ENCODE data around the gene RADX. TPM values are rescaled to one million over a fixed set of nuclear protein-coding genes. Genes with fewer than 3 reads are reported as not detected.

The RADX gene
- total and polyA plus RNA-seq, 2 experiments from 2014 or later = 1.9 to 6.7 TPM

DNA sequence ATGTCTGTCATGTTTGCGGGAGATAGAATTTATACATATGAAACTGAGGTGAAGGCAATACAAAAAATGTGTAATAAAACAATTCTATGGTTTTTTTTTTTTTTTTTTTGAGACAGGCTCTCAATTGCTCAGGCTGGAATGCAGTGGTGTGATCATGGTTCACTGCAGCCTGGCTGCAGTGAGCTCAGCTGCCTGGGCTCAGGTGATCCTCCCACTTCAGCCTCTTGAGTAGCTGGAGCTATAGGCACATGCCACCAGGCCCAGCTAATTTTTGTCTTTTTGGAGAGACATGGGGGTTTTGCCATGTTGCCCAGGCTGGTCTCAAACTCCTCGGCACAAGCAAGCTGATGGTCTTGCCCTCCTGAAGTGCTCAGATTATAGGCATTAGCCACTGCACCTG is 10.1 kb downstream of the RADX start:
- H3K27me3 ChIP-seq (ENCODE audit: insufficient read depth) = no peaks in the 10 kb centered on the region
- H3K27me3 Mint-ChIP-seq (ENCODE audit: insufficient read depth, low read depth, poor library complexity) = no peaks in the 10 kb centered on the region
- H3K79me2 ChIP-seq (replicated peaks; ENCODE audit: insufficient read depth) = 0 out of 2 replicates have a peak, but pooled peaks cover 3% of the 10 kb centered on the region
- no peak overlapping the region for H3K27ac ChIP-seq (ENCODE audit: low read depth)
- no peak for TF ChIP-seq CREB1 (CRISPR knock-in tag; IDR thresholded peaks at IDR 0.05; ENCODE audit: low read depth)
- TF ChIP-seq, protein P1, sequence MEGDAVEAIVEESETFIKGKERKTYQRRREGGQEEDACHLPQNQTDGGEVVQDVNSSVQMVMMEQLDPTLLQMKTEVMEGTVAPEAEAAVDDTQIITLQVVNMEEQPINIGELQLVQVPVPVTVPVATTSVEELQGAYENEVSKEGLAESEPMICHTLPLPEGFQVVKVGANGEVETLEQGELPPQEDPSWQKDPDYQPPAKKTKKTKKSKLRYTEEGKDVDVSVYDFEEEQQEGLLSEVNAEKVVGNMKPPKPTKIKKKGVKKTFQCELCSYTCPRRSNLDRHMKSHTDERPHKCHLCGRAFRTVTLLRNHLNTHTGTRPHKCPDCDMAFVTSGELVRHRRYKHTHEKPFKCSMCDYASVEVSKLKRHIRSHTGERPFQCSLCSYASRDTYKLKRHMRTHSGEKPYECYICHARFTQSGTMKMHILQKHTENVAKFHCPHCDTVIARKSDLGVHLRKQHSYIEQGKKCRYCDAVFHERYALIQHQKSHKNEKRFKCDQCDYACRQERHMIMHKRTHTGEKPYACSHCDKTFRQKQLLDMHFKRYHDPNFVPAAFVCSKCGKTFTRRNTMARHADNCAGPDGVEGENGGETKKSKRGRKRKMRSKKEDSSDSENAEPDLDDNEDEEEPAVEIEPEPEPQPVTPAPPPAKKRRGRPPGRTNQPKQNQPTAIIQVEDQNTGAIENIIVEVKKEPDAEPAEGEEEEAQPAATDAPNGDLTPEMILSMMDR (conservative IDR thresholded peaks at IDR 0.05; ENCODE audit: low read depth in 2 of 2) = no peak
- no peak for TF ChIP-seq ZNF114 (CRISPR knock-in tag; IDR thresholded peaks at IDR 0.05)
- no peak for TF ChIP-seq EZH2 (IDR thresholded peaks at IDR 0.05; ENCODE audit: low read depth, unreplicated experiment)
- no peak for TF ChIP-seq STAT1 (IDR thresholded peaks at IDR 0.05; ENCODE audit: unreplicated experiment)
- TF ChIP-seq, protein P2, sequence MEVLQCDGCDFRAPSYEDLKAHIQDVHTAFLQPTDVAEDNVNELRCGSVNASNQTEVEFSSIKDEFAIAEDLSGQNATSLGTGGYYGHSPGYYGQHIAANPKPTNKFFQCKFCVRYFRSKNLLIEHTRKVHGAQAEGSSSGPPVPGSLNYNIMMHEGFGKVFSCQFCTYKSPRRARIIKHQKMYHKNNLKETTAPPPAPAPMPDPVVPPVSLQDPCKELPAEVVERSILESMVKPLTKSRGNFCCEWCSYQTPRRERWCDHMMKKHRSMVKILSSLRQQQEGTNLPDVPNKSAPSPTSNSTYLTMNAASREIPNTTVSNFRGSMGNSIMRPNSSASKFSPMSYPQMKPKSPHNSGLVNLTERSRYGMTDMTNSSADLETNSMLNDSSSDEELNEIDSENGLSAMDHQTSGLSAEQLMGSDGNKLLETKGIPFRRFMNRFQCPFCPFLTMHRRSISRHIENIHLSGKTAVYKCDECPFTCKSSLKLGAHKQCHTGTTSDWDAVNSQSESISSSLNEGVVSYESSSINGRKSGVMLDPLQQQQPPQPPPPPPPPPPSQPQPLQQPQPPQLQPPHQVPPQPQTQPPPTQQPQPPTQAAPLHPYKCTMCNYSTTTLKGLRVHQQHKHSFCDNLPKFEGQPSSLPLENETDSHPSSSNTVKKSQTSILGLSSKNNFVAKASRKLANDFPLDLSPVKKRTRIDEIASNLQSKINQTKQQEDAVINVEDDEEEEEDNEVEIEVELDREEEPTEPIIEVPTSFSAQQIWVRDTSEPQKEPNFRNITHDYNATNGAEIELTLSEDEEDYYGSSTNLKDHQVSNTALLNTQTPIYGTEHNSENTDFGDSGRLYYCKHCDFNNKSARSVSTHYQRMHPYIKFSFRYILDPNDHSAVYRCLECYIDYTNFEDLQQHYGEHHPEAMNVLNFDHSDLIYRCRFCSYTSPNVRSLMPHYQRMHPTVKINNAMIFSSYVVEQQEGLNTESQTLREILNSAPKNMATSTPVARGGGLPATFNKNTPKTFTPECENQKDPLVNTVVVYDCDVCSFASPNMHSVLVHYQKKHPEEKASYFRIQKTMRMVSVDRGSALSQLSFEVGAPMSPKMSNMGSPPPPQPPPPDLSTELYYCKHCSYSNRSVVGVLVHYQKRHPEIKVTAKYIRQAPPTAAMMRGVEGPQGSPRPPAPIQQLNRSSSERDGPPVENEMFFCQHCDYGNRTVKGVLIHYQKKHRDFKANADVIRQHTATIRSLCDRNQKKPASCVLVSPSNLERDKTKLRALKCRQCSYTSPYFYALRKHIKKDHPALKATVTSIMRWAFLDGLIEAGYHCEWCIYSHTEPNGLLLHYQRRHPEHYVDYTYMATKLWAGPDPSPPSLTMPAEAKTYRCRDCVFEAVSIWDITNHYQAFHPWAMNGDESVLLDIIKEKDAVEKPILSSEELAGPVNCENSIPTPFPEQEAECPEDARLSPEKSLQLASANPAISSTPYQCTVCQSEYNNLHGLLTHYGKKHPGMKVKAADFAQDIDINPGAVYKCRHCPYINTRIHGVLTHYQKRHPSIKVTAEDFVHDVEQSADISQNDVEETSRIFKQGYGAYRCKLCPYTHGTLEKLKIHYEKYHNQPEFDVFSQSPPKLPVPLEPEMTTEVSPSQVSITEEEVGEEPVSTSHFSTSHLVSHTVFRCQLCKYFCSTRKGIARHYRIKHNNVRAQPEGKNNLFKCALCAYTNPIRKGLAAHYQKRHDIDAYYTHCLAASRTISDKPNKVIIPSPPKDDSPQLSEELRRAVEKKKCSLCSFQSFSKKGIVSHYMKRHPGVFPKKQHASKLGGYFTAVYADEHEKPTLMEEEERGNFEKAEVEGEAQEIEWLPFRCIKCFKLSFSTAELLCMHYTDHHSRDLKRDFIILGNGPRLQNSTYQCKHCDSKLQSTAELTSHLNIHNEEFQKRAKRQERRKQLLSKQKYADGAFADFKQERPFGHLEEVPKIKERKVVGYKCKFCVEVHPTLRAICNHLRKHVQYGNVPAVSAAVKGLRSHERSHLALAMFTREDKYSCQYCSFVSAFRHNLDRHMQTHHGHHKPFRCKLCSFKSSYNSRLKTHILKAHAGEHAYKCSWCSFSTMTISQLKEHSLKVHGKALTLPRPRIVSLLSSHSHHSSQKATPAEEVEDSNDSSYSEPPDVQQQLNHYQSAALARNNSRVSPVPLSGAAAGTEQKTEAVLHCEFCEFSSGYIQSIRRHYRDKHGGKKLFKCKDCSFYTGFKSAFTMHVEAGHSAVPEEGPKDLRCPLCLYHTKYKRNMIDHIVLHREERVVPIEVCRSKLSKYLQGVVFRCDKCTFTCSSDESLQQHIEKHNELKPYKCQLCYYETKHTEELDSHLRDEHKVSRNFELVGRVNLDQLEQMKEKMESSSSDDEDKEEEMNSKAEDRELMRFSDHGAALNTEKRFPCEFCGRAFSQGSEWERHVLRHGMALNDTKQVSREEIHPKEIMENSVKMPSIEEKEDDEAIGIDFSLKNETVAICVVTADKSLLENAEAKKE (CRISPR knock-in tag; IDR thresholded peaks at IDR 0.05) = no peak
- no peak for TF ChIP-seq NANOG (IDR thresholded peaks at IDR 0.05; ENCODE audit: borderline replicate concordance)
- no peak for TF ChIP-seq JUNB (IDR thresholded peaks at IDR 0.05; ENCODE audit: unreplicated experiment)
- TF ChIP-seq EZH2phosphoT487 (IDR thresholded peaks at IDR 0.05; ENCODE audit: unreplicated experiment) = no peak
- no peaks in the 10 kb centered on the region for H3K36me3 ChIP-seq (ENCODE audit: insufficient read depth)
- H2AFZ ChIP-seq = no peak overlapping the region
- H4K20me1 ChIP-seq (replicated peaks; ENCODE audit: insufficient read depth) = no peaks in the 10 kb centered on the region
- H3K4me1 ChIP-seq (ENCODE audit: insufficient read depth) = no peaks in the 10 kb centered on the region
- no peaks in the 10 kb centered on the region for H3F3A ChIP-seq (replicated peaks; ENCODE audit: low read depth)
- no peaks in the 10 kb centered on the region for H3K9me3 Mint-ChIP-seq
- H3K36me3 Mint-ChIP-seq (ENCODE audit: low read depth) = no peaks in the 10 kb centered on the region
- DNase-seq (ENCODE audit: low spot score) (no peak), ATAC-seq (no peak)
- no peak overlapping the region for H3K4me3 ChIP-seq
- H3K9me2 ChIP-seq (ENCODE audit: insufficient read depth) = no peaks in the 10 kb centered on the region
- no peaks in the 10 kb centered on the region for H3K4me1 Mint-ChIP-seq
- no peak overlapping the region for H3K27ac Mint-ChIP-seq
- no peak overlapping the region for H3K4me2 ChIP-seq
- no peak overlapping the region for H3K4me3 Mint-ChIP-seq

Data from GM23338 (cell line).